HCT116 (cell line): ENCODE data around the gene FNBP1L.

Experiments used
- CTCF ChIP-seq, 3 experiments: fragments of 200-600 bp in 1 of 3; sonication (generic) in 1 of 3; IDR thresholded peaks in 2 of 3; conservative IDR thresholded peaks in 1 of 3; 2 replicates each; pipeline ENCODE4 v1.5.1; 2012 to 2017; ENCODE audit warnings: low read depth in 2 of 3, low read length in 2 of 3, antibody characterized with exemption in 1 of 3, borderline replicate concordance in 1 of 3, control low read depth in 1 of 3, mild to moderate bottlenecking in 1 of 3, mixed read lengths in 1 of 3, mixed run types in 1 of 3, moderate library complexity in 1 of 3; ENCODE audit not compliant: insufficient read depth in 1 of 3
- EZH2 ChIP-seq: fragments of 200-600 bp; sonication (generic); IDR thresholded peaks from 2 replicates; pipeline ENCODE4 v1.6.1; 2017; ENCODE audit warnings: antibody characterized with exemption, mixed run types
- EZH2phosphoT487 ChIP-seq: fragments of 200-600 bp; IDR thresholded peaks from 2 replicates; pipeline ENCODE4 v1.6.1; 2018; ENCODE audit warnings: antibody characterized with exemption, borderline replicate concordance
- MAX ChIP-seq: IDR thresholded peaks from 2 replicates; pipeline ENCODE4 v1.6.1; 2012
- RAD21 ChIP-seq: IDR thresholded peaks from 2 replicates; pipeline ENCODE4 v1.6.1; 2012; ENCODE audit warnings: low read depth, mild to moderate bottlenecking
- SIN3A ChIP-seq: IDR thresholded peaks from 2 replicates; pipeline ENCODE4 v1.6.1; 2012; ENCODE audit warnings: low read depth
- SRF ChIP-seq: IDR thresholded peaks from 2 replicates; pipeline ENCODE4 v1.6.1; 2012; ENCODE audit warnings: low read depth
- TCF7L2 ChIP-seq: IDR thresholded peaks from 2 replicates; pipeline ENCODE4 v1.7.0; 2011; ENCODE audit warnings: borderline replicate concordance, inconsistent platforms; ENCODE audit not compliant: insufficient read depth, insufficient read length; ENCODE audit errors: extremely low read depth
- ZNF274 ChIP-seq: fragments of 200-500 bp; sonication (Bioruptor generic); IDR thresholded peaks from 2 replicates; pipeline ENCODE4 v1.6.1; 2014; ENCODE audit warnings: mild to moderate bottlenecking, low read depth, low read length, inconsistent platforms
- TF ChIP-seq, protein P1 (sequence below): IDR thresholded peaks from 2 replicates; pipeline ENCODE4 v1.6.1; 2012; ENCODE audit warnings: low read depth
- TF ChIP-seq, protein P2 (sequence below): IDR thresholded peaks from 2 replicates; pipeline ENCODE4 v1.6.1; 2012

DNA sequence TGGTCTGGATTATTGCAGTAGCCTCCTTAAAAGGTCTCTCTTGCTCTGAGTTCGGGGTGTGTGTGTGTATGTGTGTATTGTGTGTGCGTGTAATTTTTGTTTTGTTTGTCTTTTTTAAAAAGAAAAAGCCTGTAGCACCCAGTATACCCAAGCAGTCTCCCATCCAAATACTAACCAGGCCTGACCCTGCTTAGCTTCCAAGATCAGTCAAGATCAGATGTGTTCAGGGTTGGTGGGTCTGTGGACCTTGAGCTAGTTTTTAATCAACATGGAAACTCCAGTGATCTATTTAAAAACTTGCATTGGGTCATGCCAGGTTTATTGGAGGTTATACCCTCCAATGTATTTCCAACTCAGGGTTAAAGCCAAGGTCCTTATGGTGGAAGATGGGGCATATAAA is 40.3 kb downstream of the FNBP1L start:
- TF ChIP-seq CTCF (IDR thresholded peaks at IDR 0.05 in 2 of 3, conservative IDR thresholded peaks at IDR 0.05 in 1 of 3; ENCODE audit: borderline replicate concordance in 1 of 3, insufficient read depth in 1 of 3, low read depth in 2 of 3, low read length in 2 of 3) = no peak
- no peak for TF ChIP-seq EZH2
- TF ChIP-seq, protein P1, sequence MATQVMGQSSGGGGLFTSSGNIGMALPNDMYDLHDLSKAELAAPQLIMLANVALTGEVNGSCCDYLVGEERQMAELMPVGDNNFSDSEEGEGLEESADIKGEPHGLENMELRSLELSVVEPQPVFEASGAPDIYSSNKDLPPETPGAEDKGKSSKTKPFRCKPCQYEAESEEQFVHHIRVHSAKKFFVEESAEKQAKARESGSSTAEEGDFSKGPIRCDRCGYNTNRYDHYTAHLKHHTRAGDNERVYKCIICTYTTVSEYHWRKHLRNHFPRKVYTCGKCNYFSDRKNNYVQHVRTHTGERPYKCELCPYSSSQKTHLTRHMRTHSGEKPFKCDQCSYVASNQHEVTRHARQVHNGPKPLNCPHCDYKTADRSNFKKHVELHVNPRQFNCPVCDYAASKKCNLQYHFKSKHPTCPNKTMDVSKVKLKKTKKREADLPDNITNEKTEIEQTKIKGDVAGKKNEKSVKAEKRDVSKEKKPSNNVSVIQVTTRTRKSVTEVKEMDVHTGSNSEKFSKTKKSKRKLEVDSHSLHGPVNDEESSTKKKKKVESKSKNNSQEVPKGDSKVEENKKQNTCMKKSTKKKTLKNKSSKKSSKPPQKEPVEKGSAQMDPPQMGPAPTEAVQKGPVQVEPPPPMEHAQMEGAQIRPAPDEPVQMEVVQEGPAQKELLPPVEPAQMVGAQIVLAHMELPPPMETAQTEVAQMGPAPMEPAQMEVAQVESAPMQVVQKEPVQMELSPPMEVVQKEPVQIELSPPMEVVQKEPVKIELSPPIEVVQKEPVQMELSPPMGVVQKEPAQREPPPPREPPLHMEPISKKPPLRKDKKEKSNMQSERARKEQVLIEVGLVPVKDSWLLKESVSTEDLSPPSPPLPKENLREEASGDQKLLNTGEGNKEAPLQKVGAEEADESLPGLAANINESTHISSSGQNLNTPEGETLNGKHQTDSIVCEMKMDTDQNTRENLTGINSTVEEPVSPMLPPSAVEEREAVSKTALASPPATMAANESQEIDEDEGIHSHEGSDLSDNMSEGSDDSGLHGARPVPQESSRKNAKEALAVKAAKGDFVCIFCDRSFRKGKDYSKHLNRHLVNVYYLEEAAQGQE = no peak
- no peak for TF ChIP-seq SRF
- no peak for TF ChIP-seq EZH2phosphoT487
- no peak for TF ChIP-seq ZNF274
- TF ChIP-seq, protein P2, sequence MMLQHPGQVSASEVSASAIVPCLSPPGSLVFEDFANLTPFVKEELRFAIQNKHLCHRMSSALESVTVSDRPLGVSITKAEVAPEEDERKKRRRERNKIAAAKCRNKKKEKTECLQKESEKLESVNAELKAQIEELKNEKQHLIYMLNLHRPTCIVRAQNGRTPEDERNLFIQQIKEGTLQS = no peak
- no peak for TF ChIP-seq MAX
- TF ChIP-seq TCF7L2 = no peak
- TF ChIP-seq RAD21 = no peak
- TF ChIP-seq SIN3A = no peak
